22Rv1 (cell line): ENCODE data around the gene ADAMTSL2.

Experiments used
- H3K27ac ChIP-seq: fragments of 450-650 bp; 2 replicates; pipeline ENCODE4 v1.5.1; 2017
- CTCF ChIP-seq: fragments of 450-650 bp; IDR thresholded peaks from 2 replicates; pipeline ENCODE4 v1.5.1; 2017; ENCODE audit warnings: mild to moderate bottlenecking
- ZFX ChIP-seq: fragments of 450-650 bp; IDR thresholded peaks from 2 replicates; pipeline ENCODE4 v1.6.1; 2017; ENCODE audit warnings: antibody characterized with exemption, borderline replicate concordance

ADAMTSL2 gene

GRCh38 chr9:133594310-133594709 is 59.8 kb downstream of the ADAMTSL2 start:
- H3K27ac ChIP-seq, result no peak overlapping the region
- no peak for TF ChIP-seq ZFX
- no peak for TF ChIP-seq CTCF

GRCh38 chr9:133595910-133596309 is 61.4 kb downstream of the ADAMTSL2 start:
- TF ChIP-seq ZFX (no peak), CTCF (no peak)
- no peak overlapping the region for H3K27ac ChIP-seq

GRCh38 chr9:133597316-133597957 is 62.9 kb downstream of the ADAMTSL2 start:
- no peak for TF ChIP-seq CTCF
- no peak for TF ChIP-seq ZFX
- H3K27ac ChIP-seq, result no peak overlapping the region

GRCh38 chr9:133598978-133599377 is 64.5 kb downstream of the ADAMTSL2 start:
- no peak overlapping the region for H3K27ac ChIP-seq
- TF ChIP-seq CTCF, result no peak
- no peak for TF ChIP-seq ZFX

- H3K27ac ChIP-seq, result no peak overlapping the region
- TF ChIP-seq ZFX (no peak), CTCF (no peak)
Observed at GRCh38 chr9:133599470-133600173, 65.1 kb downstream of the ADAMTSL2 start.

- no peak for TF ChIP-seq CTCF
- TF ChIP-seq ZFX, result no peak
- H3K27ac ChIP-seq, result no peak overlapping the region
Observed at GRCh38 chr9:133600739-133601138, 66.2 kb downstream of the ADAMTSL2 start.

GRCh38 chr9:133601746-133602145 is 67.2 kb downstream of the ADAMTSL2 start:
- TF ChIP-seq CTCF, result no peak
- TF ChIP-seq ZFX, result no peak
- H3K27ac ChIP-seq, result no peak overlapping the region
